CD4-positive, alpha-beta T cell treated with Interferon gamma for 1 hour (primary cell): ENCODE results near the gene TRIM44.
"Not testable (repeated sequence)": the region's sequence is repeated elsewhere in the genome, so short reads cannot be mapped to it uniquely, and the experiment has no call there.

ENCODE experiments used
- DNase-seq: peaks from one replicate; pipeline ENCODE4 v3.0.0-alpha.2; 2020

Gene TRIM44

GRCh38 chr11:35635933-35636332, 26.6 kb upstream of the TRIM44 start:
- DNase-seq, result no peak

GRCh38 chr11:35639591-35640179, 22.9 kb upstream of the TRIM44 start:
- no peak for DNase-seq

DNA sequence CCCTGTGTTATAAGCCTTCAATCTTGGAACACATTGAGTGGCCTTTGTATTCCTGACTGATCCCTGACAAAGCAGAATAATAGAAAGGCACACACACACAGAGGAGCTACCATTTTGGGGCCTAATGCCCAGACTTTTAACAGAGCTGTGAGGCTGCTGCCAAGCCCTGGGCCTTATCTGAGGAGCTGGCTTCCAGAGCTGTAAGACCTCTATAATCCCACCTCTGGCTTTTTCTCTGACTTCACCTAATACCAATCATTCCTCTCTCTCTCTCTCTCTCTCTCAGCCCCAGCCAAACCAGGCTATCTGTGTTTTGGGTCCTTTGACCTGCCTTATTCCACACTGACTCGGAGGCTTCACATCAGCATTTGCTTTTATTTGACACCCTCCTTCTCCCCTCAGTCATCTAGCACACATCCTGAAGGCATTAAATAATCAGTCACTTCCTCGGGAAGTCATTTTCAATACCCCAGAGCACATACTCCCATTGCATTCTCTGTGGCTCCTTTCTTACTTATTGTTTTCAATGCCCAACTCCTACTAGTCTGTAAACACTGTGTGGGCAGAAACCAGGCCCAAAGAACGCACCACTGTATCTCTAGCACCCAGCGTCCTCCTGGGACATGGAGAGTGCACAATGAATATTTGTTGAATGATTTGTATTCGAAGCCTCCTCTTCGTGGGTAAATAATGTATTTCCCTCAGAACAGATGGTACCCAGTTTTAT, 21.2 kb upstream of the TRIM44 start:
- DNase-seq, result no peak

DNA sequence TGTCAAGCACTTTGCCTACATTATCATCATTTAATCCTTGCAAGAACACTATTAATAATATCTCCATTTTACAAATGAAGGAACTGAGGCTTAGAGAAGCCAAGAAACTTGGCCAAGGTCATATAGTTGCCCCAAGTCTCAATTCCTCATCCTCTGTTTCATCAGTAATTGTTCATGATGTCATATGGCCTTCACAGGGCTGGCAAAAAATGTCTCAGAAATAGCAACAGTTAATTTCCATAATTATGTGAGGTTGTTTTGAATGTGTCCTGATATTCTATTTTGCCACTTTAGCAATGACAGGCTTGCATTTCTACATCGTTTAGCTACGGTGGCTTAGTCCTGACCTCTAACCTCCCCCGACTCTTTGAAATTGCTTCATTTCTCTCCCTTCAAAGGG, 20.6 kb upstream of the TRIM44 start:
- no peak for DNase-seq

- no peak for DNase-seq
Observed at GRCh38 chr11:35647421-35648093, 15.0 kb upstream of the TRIM44 start.

DNA sequence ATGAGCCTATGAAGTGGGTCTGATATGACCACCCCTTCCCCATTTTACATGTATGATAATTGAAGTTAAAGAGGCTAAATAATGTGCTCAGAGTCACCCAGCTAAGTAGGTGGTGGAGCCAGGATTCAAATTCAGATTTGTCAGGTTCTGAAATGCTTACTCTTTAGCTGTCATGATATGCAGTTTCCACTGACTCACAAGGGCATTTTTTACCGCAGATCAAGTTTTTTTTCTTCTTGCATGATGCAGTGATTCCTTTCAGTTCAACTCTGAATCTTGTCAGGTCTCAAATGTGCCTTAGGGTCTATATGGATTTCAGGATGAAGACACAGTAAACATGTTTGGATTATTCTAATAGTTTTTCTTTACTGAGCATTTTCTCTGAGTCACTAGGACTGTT, 12.6 kb upstream of the TRIM44 start:
- no peak for DNase-seq

- no peak for DNase-seq
Observed at GRCh38 chr11:35650467-35650866, 12.1 kb upstream of the TRIM44 start.

GRCh38 chr11:35651263-35651662, 11.3 kb upstream of the TRIM44 start:
- DNase-seq, result no peak

DNA sequence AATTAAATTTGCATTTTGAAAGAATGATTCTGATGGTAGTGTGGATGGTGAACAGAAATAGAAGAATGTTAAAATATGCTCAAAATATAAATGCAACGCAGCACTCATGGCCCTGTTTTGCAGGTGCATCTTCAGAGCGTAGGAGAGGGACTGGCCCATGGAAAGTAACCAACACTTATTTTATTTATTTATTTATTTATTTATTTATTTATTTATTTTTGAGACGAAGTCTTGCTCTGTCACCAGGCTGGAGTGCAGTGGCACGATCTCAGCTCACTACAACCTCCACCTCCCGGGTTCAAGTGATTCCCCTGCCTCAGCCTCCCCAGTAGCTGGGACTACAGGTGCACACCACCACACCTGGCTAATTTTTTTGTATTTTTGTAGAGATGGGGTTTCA, 9.8 kb upstream of the TRIM44 start:
- DNase-seq, result not testable (repeated sequence)

- DNase-seq, result no peak
Observed at GRCh38 chr11:35654711-35655110, 7.9 kb upstream of the TRIM44 start.

DNA sequence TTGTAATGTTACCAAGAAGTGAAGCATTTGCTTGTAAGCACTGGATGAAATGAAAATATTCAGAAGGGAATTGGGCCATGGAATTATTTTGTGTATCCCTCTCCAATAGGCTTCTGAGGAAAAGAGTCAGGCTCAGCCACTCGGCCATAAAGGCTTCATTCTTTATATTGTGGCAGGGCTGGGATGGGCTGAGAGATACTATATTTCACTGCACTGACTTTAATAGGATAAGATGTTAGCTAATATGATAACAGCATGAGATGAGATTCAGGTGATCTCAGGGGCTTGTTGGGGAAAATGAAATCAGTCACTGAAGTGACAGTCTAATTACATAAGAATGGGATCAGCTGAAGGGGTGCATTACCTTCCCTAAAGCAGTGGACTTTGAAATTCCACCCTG, 7.3 kb upstream of the TRIM44 start:
- no peak for DNase-seq

- DNase-seq, result no peak
Observed at GRCh38 chr11:35655856-35656255, 6.7 kb upstream of the TRIM44 start.

DNA sequence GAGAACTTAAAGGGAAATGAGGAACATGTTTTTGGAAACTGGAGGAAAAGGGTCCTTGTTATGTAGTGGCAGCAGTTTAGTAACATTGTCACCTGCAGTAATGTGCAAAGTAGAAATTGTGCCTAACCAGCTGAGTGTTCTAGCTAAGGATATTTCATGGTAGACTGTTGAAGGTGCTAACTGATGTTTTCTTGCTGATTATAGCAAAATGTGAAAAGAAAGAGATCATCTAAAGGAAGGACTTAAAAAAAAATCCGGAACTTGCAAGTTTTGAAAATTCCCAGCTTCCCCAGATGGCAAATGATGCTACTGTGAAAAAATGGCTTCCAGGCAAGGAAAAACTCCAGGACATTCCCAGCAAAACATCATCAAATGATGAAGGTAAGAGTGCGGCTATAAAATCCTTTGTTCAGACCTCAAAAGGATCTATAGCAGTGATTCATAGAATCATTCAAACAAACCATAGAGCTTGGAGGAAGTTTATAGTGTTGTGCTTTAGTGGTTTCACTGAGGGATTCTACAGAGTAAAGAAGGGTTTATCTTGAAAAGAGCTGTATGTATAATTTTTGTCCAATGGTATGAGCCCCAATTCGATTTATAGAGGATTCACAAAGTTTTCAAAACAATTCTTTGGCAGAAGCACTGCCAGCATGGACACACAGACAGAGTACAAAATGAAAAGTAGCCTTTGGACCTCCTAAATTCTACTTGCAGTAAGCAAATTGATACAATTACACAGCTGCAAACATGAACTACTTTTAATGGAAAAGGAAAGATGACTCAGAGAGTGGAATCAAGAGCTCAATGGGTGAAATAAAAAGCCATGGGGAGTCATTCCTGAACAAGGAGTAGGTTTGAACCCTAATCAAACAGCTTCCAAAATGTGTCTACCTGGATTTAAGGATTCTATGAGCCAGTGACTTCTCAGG, 4.3 kb upstream of the TRIM44 start:
- no peak for DNase-seq

- DNase-seq, result no peak
Observed at GRCh38 chr11:35661534-35661933, 1.0 kb upstream of the TRIM44 start.

DNA sequence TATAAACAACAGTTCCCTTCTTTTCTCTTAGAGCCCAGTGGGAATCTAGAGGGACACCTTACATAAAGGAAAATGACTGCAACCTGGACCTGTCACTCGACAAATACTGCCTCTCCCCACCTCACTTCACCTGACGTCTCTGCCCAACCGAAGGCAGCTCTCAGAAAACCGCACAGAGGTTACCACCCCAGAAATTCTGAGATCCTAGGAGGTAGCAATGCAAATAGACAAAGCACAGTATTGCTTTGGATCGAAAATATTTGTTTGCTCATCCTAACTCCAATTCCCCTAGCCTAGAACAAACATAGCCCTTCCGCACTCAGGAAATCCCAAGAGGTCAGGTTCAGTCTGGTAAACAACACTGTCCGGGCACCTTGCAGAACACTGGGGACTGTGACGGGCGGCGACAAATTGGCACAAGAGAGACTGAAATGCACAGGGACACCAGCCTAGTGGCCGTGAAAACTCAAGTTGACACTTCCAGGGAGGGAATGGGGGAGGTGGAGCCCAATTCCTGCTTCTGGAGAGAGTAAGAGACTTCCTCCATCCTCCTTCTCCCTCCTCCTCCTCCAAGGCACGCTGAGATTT, 420 bp upstream of the TRIM44 start:
- peak; percentile 16 for DNase-seq

GRCh38 chr11:35663408-35663702, 780 bp downstream of the TRIM44 start:
- DNase-seq, result no peak

- no peak for DNase-seq
Observed at GRCh38 chr11:35664977-35665441, 2.4 kb downstream of the TRIM44 start.

DNA sequence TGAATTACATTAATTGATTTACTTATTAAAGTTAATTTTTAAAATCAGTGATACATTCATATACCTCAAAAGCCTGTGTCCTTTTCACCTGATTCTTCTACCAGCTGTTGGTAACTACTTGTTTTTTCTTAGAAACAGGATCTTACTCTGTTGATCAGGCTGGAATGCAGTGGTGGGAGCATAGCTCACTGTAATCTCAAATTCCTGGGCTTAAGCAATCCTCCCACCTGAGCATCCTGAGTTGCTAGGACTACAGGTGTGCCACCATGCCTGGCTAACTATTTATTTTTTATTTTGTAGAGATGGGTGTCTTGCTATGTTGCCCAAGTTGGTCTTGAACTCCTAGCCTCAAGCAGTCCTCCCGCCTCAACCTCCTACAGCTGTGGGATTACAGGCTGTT, 4.7 kb downstream of the TRIM44 start:
- DNase-seq, result no peak

GRCh38 chr11:35668350-35668749, 5.8 kb downstream of the TRIM44 start:
- DNase-seq, result not testable (repeated sequence)

- no peak for DNase-seq
Observed at GRCh38 chr11:35671396-35672127, 9.0 kb downstream of the TRIM44 start.

- no peak for DNase-seq
Observed at GRCh38 chr11:35672608-35673007, 10.0 kb downstream of the TRIM44 start.
